Measurements from ENCODE around the gene GJB5. TPM values are rescaled to one million over a fixed set of nuclear protein-coding genes. Genes with fewer than 3 reads are reported as not detected.

GJB5 gene
- total RNA-seq, 3 donors from 2014 or later (not counting 1 experiment from before 2014, with no cell fraction given) = not detected

GRCh38 chr1:34761776-34762307 lies 7.0 kb downstream of the GJB5 start:
- Histone ChIP-seq H3K4me3 (ENCODE audit: low read length) (no peak overlapping the region), H3K9me3 (ENCODE audit: control insufficient read depth, insufficient read depth, low read length) (no peaks in the 10 kb centered on the region), H3K36me3 (ENCODE audit: control insufficient read depth, insufficient read depth, low read length) (no peaks in the 10 kb centered on the region), H3K4me1 (ENCODE audit: control insufficient read depth, insufficient read depth, low read length) (no peaks in the 10 kb centered on the region), H3K27ac (ENCODE audit: low read length) (no peak overlapping the region), H3K27me3 (ENCODE audit: control insufficient read depth, insufficient read depth, low read length) (no peaks in the 10 kb centered on the region)
- H3K4me1 Mint-ChIP-seq = peaks cover 0 to 6% of the 10 kb centered on the region in 2 donors
- TF ChIP-seq CTCF (IDR thresholded peaks at IDR 0.05) = no peak
- H3K27ac Mint-ChIP-seq = no peak overlapping the region
- WGBS (ENCODE audit: insufficient coverage) = 90% methylated on average over 13 of the region's 13 CpGs
- no peaks in the 10 kb centered on the region for H3K9me3 Mint-ChIP-seq
- H3K4me3 Mint-ChIP-seq = no peak overlapping the region
- no peak for ATAC-seq
- H3K36me3 Mint-ChIP-seq = no peaks in the 10 kb centered on the region
- intact Hi-C loops (cut with micrococcal nuclease) = no loop called here
- H3K27me3 Mint-ChIP-seq (ENCODE audit: low read depth in 2 of 2) = peaks cover 9 to 15% of the 10 kb centered on the region in 2 donors
- no peak for DNase-seq

DNA sequence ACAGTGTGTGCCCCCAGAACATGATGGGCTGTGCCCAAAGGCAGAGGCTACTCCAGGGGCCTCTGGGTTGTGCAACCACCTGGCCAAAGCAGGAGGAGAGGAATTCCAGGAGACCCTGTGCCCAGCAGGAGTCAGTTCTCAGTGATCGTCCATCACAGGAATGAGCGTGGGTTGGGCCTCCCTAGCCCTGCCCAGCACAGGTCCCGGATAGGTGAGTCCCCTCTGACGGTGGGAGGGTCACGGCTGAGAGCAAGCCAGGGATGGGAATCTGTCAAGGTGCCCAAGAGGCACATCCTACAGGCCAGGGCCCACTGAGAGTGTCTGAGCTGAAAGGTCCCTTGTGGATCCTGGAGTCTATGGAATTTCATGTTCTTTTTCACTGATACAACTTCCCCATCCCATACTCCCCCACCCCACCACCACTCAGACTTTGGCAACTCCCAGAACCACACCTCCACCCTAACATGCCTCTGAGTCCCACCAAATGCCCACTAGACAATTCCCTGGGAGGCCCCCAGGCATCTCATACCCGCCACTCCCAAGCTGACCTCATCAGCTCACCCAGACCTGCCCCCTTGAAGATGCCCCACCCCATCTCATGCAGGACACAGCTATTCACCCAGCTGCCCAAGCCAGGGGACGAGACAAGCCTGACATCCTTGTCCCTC lies 7.8 kb downstream of the GJB5 start:
- H3K9me3 ChIP-seq (ENCODE audit: control insufficient read depth, insufficient read depth, low read length) = no peaks in the 10 kb centered on the region
- DNase-seq = no peak
- H3K27me3 ChIP-seq (ENCODE audit: control insufficient read depth, insufficient read depth, low read length) = peaks cover 3% of the 10 kb centered on the region
- no peaks in the 10 kb centered on the region for H3K4me1 ChIP-seq (ENCODE audit: control insufficient read depth, insufficient read depth, low read length)
- H3K36me3 Mint-ChIP-seq = no peaks in the 10 kb centered on the region
- no peak overlapping the region for H3K27ac ChIP-seq (ENCODE audit: low read length)
- WGBS (ENCODE audit: insufficient coverage) = 78% methylated on average over 7 of the region's 7 CpGs
- no peak for ATAC-seq
- H3K9me3 Mint-ChIP-seq = no peaks in the 10 kb centered on the region
- intact Hi-C loops (cut with micrococcal nuclease) = no loop called here
- no peak overlapping the region for H3K27ac Mint-ChIP-seq
- peaks cover 9 to 14% of the 10 kb centered on the region in 2 donors for H3K27me3 Mint-ChIP-seq (ENCODE audit: low read depth in 2 of 2)
- TF ChIP-seq CTCF (IDR thresholded peaks at IDR 0.05) = no peak
- H3K4me3 Mint-ChIP-seq = no peak overlapping the region
- H3K36me3 ChIP-seq (ENCODE audit: control insufficient read depth, insufficient read depth, low read length) = no peaks in the 10 kb centered on the region
- H3K4me1 Mint-ChIP-seq = peaks cover 0 to 6% of the 10 kb centered on the region in 2 donors
- H3K4me3 ChIP-seq (ENCODE audit: low read length) = no peak overlapping the region

GRCh38 chr1:34763142-34763781 lies 8.4 kb downstream of the GJB5 start:
- ATAC-seq = no peak
- H3K9me3 ChIP-seq (ENCODE audit: control insufficient read depth, insufficient read depth, low read length) = no peaks in the 10 kb centered on the region
- H3K4me1 Mint-ChIP-seq = peaks cover 0 to 6% of the 10 kb centered on the region in 2 donors
- no peaks in the 10 kb centered on the region for H3K36me3 ChIP-seq (ENCODE audit: control insufficient read depth, insufficient read depth, low read length)
- no peaks in the 10 kb centered on the region for H3K4me1 ChIP-seq (ENCODE audit: control insufficient read depth, insufficient read depth, low read length)
- H3K27me3 ChIP-seq (ENCODE audit: control insufficient read depth, insufficient read depth, low read length) = peaks cover 5% of the 10 kb centered on the region
- no peak overlapping the region for H3K27ac ChIP-seq (ENCODE audit: low read length)
- H3K9me3 Mint-ChIP-seq = no peaks in the 10 kb centered on the region
- no peak overlapping the region for H3K27ac Mint-ChIP-seq
- H3K4me3 Mint-ChIP-seq = no peak overlapping the region
- H3K4me3 ChIP-seq (ENCODE audit: low read length) = no peak overlapping the region
- 55% methylated on average over 7 of the region's 8 CpGs for WGBS (ENCODE audit: insufficient coverage)
- intact Hi-C loops (cut with micrococcal nuclease) = no loop called here
- H3K27me3 Mint-ChIP-seq (ENCODE audit: low read depth in 2 of 2) = peaks cover 9% of the 10 kb centered on the region in 2 donors
- no peak for TF ChIP-seq CTCF (IDR thresholded peaks at IDR 0.05)
- H3K36me3 Mint-ChIP-seq = no peaks in the 10 kb centered on the region
- no peak for DNase-seq

All from natural killer cell (primary cell).